ENCODE data around the gene EVA1B.

GRCh38 chr1:36349241-36349671 is 25.8 kb upstream of the EVA1B start:
- TF ChIP-seq EZH2 (IDR thresholded peaks at IDR 0.05; ENCODE audit: borderline replicate concordance) (no peak), CTCF (IDR thresholded peaks at IDR 0.05; ENCODE audit: poor library complexity) (no peak)

All from hepatocyte (in vitro differentiated cells).